WTC11 (cell line): ENCODE measurements around the gene PKP1. TPM values are rescaled to one million over a fixed set of nuclear protein-coding genes. Genes with fewer than 3 reads are reported as not detected.

ENCODE experiments used
- ATAC-seq: fragments of 200-7000 bp; cut with Tn5 transposase; 2 replicates; pipeline ENCODE4 v1.10.0; 2021; ENCODE audit warnings: mild to moderate bottlenecking, moderate library complexity
- CTCF ChIA-PET: fragments of 300-600 bp; sonication (Branson Sonifier 250); formaldehyde crosslinking; loops from one replicate; lab custom pipeline; 2021; ENCODE audit warnings: antibody characterized with exemption; lab: Charles Lee
- POLR2A ChIA-PET: fragments of 350-600 bp; sonication (Branson Sonifier 250); formaldehyde crosslinking; loops from one replicate; lab custom pipeline; 2021; ENCODE audit warnings: antibody characterized with exemption; lab: Charles Lee
- DNase-seq: peaks from one replicate; pipeline ENCODE4 v3.0.0; 2021; ENCODE audit warnings: low spot score
- H3K27ac Mint-ChIP-seq: 2 replicates; pipeline ENCODE4 v1.8.0; 2021; ENCODE audit warnings: mixed read lengths
- H3K27me3 Mint-ChIP-seq: 2 replicates; pipeline ENCODE4 v1.8.0; 2021; ENCODE audit warnings: low read depth, mild to moderate bottlenecking, moderate library complexity, mixed read lengths
- H3K36me3 Mint-ChIP-seq: 2 replicates; pipeline ENCODE4 v1.8.0; 2021; ENCODE audit warnings: mixed read lengths
- H3K4me1 Mint-ChIP-seq: 2 replicates; pipeline ENCODE4 v1.8.0; 2022; ENCODE audit warnings: mixed read lengths
- H3K4me3 Mint-ChIP-seq: 2 replicates; pipeline ENCODE4 v1.8.0; 2021; ENCODE audit warnings: mild to moderate bottlenecking, moderate library complexity, mixed read lengths
- H3K9me3 Mint-ChIP-seq: 2 replicates; pipeline ENCODE4 v1.8.0; 2021; ENCODE audit warnings: mixed read lengths
- AR ChIP-seq: fragments of 250-450 bp; sonication (Bioruptor Pico); IDR thresholded peaks from 2 replicates; pipeline ENCODE4 v1.9.0; 2021; ENCODE audit warnings: mild to moderate bottlenecking
- CREM ChIP-seq: sonication (generic); formaldehyde crosslinking; IDR thresholded peaks from 2 replicates; pipeline ENCODE4 v1.8.1; 2022; ENCODE audit warnings: mild to moderate bottlenecking, missing genetic modification reagents, moderate library complexity
- E2F1 ChIP-seq: sonication (generic); formaldehyde crosslinking; IDR thresholded peaks from 2 replicates; pipeline ENCODE4 v1.8.0; 2022; ENCODE audit warnings: mild to moderate bottlenecking, missing genetic modification reagents
- E2F4 ChIP-seq: sonication (generic); formaldehyde crosslinking; IDR thresholded peaks from 2 replicates; pipeline ENCODE4 v1.8.1; 2022; ENCODE audit warnings: low read depth, mild to moderate bottlenecking, moderate library complexity, missing genetic modification reagents, borderline replicate concordance
- ESRRA ChIP-seq: sonication (generic); formaldehyde crosslinking; IDR thresholded peaks from 2 replicates; pipeline ENCODE4 v1.8.1; 2022; ENCODE audit warnings: mild to moderate bottlenecking, missing genetic modification reagents, borderline replicate concordance
- FOXJ3 ChIP-seq: sonication (generic); formaldehyde crosslinking; IDR thresholded peaks from 2 replicates; pipeline ENCODE4 v1.9.0; 2021; ENCODE audit warnings: missing genetic modification reagents, mild to moderate bottlenecking, borderline replicate concordance
- FOXP1 ChIP-seq: sonication (generic); formaldehyde crosslinking; IDR thresholded peaks from 2 replicates; pipeline ENCODE4 v1.8.0; 2022; ENCODE audit warnings: missing genetic modification reagents, mild to moderate bottlenecking, moderate library complexity, borderline replicate concordance
- GABPB1 ChIP-seq: sonication (generic); formaldehyde crosslinking; IDR thresholded peaks from 2 replicates; pipeline ENCODE4 v1.8.1; 2023; ENCODE audit warnings: mild to moderate bottlenecking, missing genetic modification reagents
- GTF2I ChIP-seq: fragments of 250-450 bp; sonication (Bioruptor Pico); conservative IDR thresholded peaks from 2 replicates; pipeline ENCODE4 v1.4.0; 2021; ENCODE audit warnings: mild to moderate bottlenecking
- IRF1 ChIP-seq: sonication (generic); formaldehyde crosslinking; IDR thresholded peaks from 2 replicates; pipeline ENCODE4 v1.8.0; 2023; ENCODE audit warnings: missing genetic modification reagents
- IRF2 ChIP-seq: sonication (generic); formaldehyde crosslinking; IDR thresholded peaks from 2 replicates; pipeline ENCODE4 v1.8.0; 2022; ENCODE audit warnings: low read depth, missing genetic modification reagents, borderline replicate concordance
- MAX ChIP-seq: sonication (generic); formaldehyde crosslinking; IDR thresholded peaks from 2 replicates; pipeline ENCODE4 v1.8.0; 2022; ENCODE audit warnings: mild to moderate bottlenecking, missing genetic modification reagents
- MLX ChIP-seq: sonication (generic); formaldehyde crosslinking; IDR thresholded peaks from 2 replicates; pipeline ENCODE4 v1.8.1; 2023; ENCODE audit warnings: mild to moderate bottlenecking, missing genetic modification reagents, moderate library complexity
- NFATC4 ChIP-seq: fragments of 250-450 bp; sonication (Bioruptor Pico); IDR thresholded peaks from 2 replicates; pipeline ENCODE4 v1.9.0; 2021; ENCODE audit warnings: mild to moderate bottlenecking
- SMAD3 ChIP-seq: sonication (generic); formaldehyde crosslinking; IDR thresholded peaks from 2 replicates; pipeline ENCODE4 v1.8.0; 2022; ENCODE audit warnings: missing genetic modification reagents, mild to moderate bottlenecking, borderline replicate concordance
- SMAD4 ChIP-seq: sonication (generic); formaldehyde crosslinking; IDR thresholded peaks from 2 replicates; pipeline ENCODE4 v1.8.0; 2022; ENCODE audit warnings: mild to moderate bottlenecking, missing genetic modification reagents
- SOX15 ChIP-seq: fragments of 250-450 bp; sonication (Bioruptor Pico); IDR thresholded peaks from 2 replicates; pipeline ENCODE4 v1.9.0; 2021; ENCODE audit warnings: mild to moderate bottlenecking
- STAT6 ChIP-seq: sonication (generic); formaldehyde crosslinking; conservative IDR thresholded peaks from 2 replicates; pipeline ENCODE4 v1.8.1; 2023; ENCODE audit warnings: mild to moderate bottlenecking, low read depth, missing genetic modification reagents, moderate library complexity
- ZNF317 ChIP-seq: sonication (generic); formaldehyde crosslinking; IDR thresholded peaks from 2 replicates; pipeline ENCODE4 v1.8.1; 2023; ENCODE audit warnings: low read depth, mild to moderate bottlenecking, moderate library complexity, missing genetic modification reagents, borderline replicate concordance
- ZNF416 ChIP-seq: fragments of 250-450 bp; sonication (Bioruptor Pico); IDR thresholded peaks from 2 replicates; pipeline ENCODE4 v1.9.0; 2021; ENCODE audit warnings: mild to moderate bottlenecking, inconsistent platforms
- total RNA-seq: library from RNA; stranded (reverse); gene quantifications from 3 replicates; pipeline ENCODE4 v1.2.3, GENCODE V29; 2021

Gene PKP1
- total RNA-seq, 1 experiment from 2014 or later = 0.24 TPM

GRCh38 chr1:201353186-201353940, 70.1 kb downstream of the PKP1 start:
- ChIA-PET POLR2A (no interaction called here), CTCF (interaction anchor here (0.6 to 1.6 kb wide), 6 partner anchors 8 to 99 kb away, joined by 3 to 9 read pairs (median 4); no protein-coding TSS in a partner anchor)
- DNase-seq = peak; percentile 12
- peak; percentile 54 for ATAC-seq
- H3K4me3 Mint-ChIP-seq = no peak overlapping the region
- H3K9me3 Mint-ChIP-seq = no peaks in the 10 kb centered on the region
- no peaks in the 10 kb centered on the region; the same call in 1 of the 2 replicates for H3K27me3 Mint-ChIP-seq
- peaks cover 19% of the 10 kb centered on the region for H3K4me1 Mint-ChIP-seq
- TF ChIP-seq GABPB1 = no peak
- TF ChIP-seq MAX (CRISPR knock-in tag) = no peak
- no peak for TF ChIP-seq GTF2I (CRISPR knock-in tag)
- no peak for TF ChIP-seq SOX15 (CRISPR knock-in tag)
- TF ChIP-seq, all 79 proteins: peak for 0
- Mint-ChIP-seq H3K27ac (peak overlapping the region; percentile 67; the same call in 1 of the 2 replicates), H3K36me3 (no peaks in the 10 kb centered on the region)

- no peaks in the 10 kb centered on the region for H3K9me3 Mint-ChIP-seq
- H3K27ac Mint-ChIP-seq = no peak overlapping the region
- H3K4me1 Mint-ChIP-seq = peaks cover 15% of the 10 kb centered on the region
- DNase-seq (no peak), ATAC-seq (no peak)
- no peaks in the 10 kb centered on the region; the same call in 1 of the 2 replicates for H3K27me3 Mint-ChIP-seq
- ChIA-PET POLR2A (no interaction called here), CTCF (interaction anchor here (0.6 to 2.8 kb wide), 6 partner anchors 8 to 104 kb away, joined by 3 to 8 read pairs (median 4); no protein-coding TSS in a partner anchor)
- H3K36me3 Mint-ChIP-seq = no peaks in the 10 kb centered on the region
- no peak overlapping the region for H3K4me3 Mint-ChIP-seq
- TF ChIP-seq MLX (CRISPR knock-in tag) (no peak), E2F1 (CRISPR knock-in tag) (no peak), ZNF317 (no peak), ZNF416 (CRISPR knock-in tag) (no peak), STAT6 (CRISPR knock-in tag) (no peak), FOXP1 (CRISPR knock-in tag) (no peak), SMAD4 (CRISPR knock-in tag) (no peak), E2F4 (CRISPR knock-in tag) (no peak), IRF2 (no peak), AR (CRISPR knock-in tag) (no peak), CREM (no peak), ESRRA (CRISPR knock-in tag) (no peak), SMAD3 (CRISPR knock-in tag) (no peak), IRF1 (CRISPR knock-in tag) (no peak), FOXJ3 (CRISPR knock-in tag) (no peak), NFATC4 (no peak)
Measured at GRCh38 chr1:201354151-201354900, 71.0 kb downstream of the PKP1 start.
